ENCODE measurements around the gene CCDC134. TPM values are rescaled to one million over a fixed set of nuclear protein-coding genes. Genes with fewer than 3 reads are reported as not detected.

CCDC134 gene
- total RNA-seq, 1 experiment from 2014 or later, result 16.7 TPM

GRCh38 chr22:41841085-41841712 lies 40.7 kb downstream of the CCDC134 start:
- no peak overlapping the region for H3K27ac ChIP-seq (ENCODE audit: low read length)
- TF ChIP-seq SIN3A (IDR thresholded peaks at IDR 0.05; ENCODE audit: borderline replicate concordance, insufficient read depth, low read depth, low read length), result no peak
- TF ChIP-seq, protein P1, sequence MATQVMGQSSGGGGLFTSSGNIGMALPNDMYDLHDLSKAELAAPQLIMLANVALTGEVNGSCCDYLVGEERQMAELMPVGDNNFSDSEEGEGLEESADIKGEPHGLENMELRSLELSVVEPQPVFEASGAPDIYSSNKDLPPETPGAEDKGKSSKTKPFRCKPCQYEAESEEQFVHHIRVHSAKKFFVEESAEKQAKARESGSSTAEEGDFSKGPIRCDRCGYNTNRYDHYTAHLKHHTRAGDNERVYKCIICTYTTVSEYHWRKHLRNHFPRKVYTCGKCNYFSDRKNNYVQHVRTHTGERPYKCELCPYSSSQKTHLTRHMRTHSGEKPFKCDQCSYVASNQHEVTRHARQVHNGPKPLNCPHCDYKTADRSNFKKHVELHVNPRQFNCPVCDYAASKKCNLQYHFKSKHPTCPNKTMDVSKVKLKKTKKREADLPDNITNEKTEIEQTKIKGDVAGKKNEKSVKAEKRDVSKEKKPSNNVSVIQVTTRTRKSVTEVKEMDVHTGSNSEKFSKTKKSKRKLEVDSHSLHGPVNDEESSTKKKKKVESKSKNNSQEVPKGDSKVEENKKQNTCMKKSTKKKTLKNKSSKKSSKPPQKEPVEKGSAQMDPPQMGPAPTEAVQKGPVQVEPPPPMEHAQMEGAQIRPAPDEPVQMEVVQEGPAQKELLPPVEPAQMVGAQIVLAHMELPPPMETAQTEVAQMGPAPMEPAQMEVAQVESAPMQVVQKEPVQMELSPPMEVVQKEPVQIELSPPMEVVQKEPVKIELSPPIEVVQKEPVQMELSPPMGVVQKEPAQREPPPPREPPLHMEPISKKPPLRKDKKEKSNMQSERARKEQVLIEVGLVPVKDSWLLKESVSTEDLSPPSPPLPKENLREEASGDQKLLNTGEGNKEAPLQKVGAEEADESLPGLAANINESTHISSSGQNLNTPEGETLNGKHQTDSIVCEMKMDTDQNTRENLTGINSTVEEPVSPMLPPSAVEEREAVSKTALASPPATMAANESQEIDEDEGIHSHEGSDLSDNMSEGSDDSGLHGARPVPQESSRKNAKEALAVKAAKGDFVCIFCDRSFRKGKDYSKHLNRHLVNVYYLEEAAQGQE (IDR thresholded peaks at IDR 0.05; ENCODE audit: insufficient read depth in 1 of 2, low read depth in 2 of 2, low read length in 1 of 2), result no peak
- TF ChIP-seq POLR2AphosphoS5 (IDR thresholded peaks at IDR 0.05; ENCODE audit: low read depth, low read length), result no peak
- no peak for TF ChIP-seq CTCF (IDR thresholded peaks at IDR 0.05)
- no peak for TF ChIP-seq TCF7L2 (IDR thresholded peaks at IDR 0.05; ENCODE audit: low read depth, low read length)
- BruUV-seq (replicated peaks), result no TSS peak
- no peak overlapping the region for H3K4me3 ChIP-seq (ENCODE audit: low read depth in 2 of 2, low read length in 2 of 2)
- peaks cover 7% of the 10 kb centered on the region; the same call in 1 of the 2 replicates for H3K4me1 ChIP-seq (ENCODE audit: control insufficient read depth, insufficient read depth, low read length)
- POLR2A ChIA-PET, result interaction anchor here (0.7 kb wide), 1 partner anchor 26 kb away, joined by 3 read pairs; no protein-coding TSS in a partner anchor
- CTCF ChIA-PET, result interaction anchor here (0.6 kb wide), 1 partner anchor 8 kb away, joined by 3 read pairs; the partner anchor contains the start of gene SREBF2
- no peaks in the 10 kb centered on the region; the same call in 1 of the 2 replicates for H3K36me3 ChIP-seq (ENCODE audit: control insufficient read depth, insufficient read depth, low read length)
- in situ Hi-C loops (cut with HindIII; ENCODE audit: low pct_unique_long_range_greater_than_20kb, low sequenced_read_pairs), result no loop called here
- intact Hi-C loops (cut with micrococcal nuclease; ENCODE audit: unreplicated experiment), result no loop called here
- no peak for DNase-seq (ENCODE audit: low read depth, low spot score)
- H3K27me3 ChIP-seq (ENCODE audit: control insufficient read depth, insufficient read depth, low read length), result no peaks in the 10 kb centered on the region
- ATAC-seq, result no peak
- no peaks in the 10 kb centered on the region for H3K9me3 ChIP-seq (ENCODE audit: control insufficient read depth, insufficient read depth, low read depth, low read length)

- ChIA-PET POLR2A (interaction anchor here (0.7 kb wide), 1 partner anchor 64 kb away, joined by 3 read pairs; no protein-coding TSS in a partner anchor), CTCF (no interaction called here)
- ATAC-seq (no peak), DNase-seq (ENCODE audit: low read depth, low spot score) (no peak)
- in situ Hi-C loops (cut with HindIII; ENCODE audit: low pct_unique_long_range_greater_than_20kb, low sequenced_read_pairs) (no loop called here), intact Hi-C loops (cut with micrococcal nuclease; ENCODE audit: unreplicated experiment) (no loop called here)
- no TSS peak for BruUV-seq (replicated peaks)
- TF ChIP-seq, protein P1 (IDR thresholded peaks at IDR 0.05; ENCODE audit: insufficient read depth in 1 of 2, low read depth in 2 of 2, low read length in 1 of 2), result no peak
- TF ChIP-seq CTCF (IDR thresholded peaks at IDR 0.05) (no peak), POLR2AphosphoS5 (IDR thresholded peaks at IDR 0.05; ENCODE audit: low read depth, low read length) (no peak), SIN3A (IDR thresholded peaks at IDR 0.05; ENCODE audit: borderline replicate concordance, insufficient read depth, low read depth, low read length) (no peak), TCF7L2 (IDR thresholded peaks at IDR 0.05; ENCODE audit: low read depth, low read length) (no peak)
- H3K9me3 ChIP-seq (ENCODE audit: control insufficient read depth, insufficient read depth, low read depth, low read length), result no peaks in the 10 kb centered on the region
- no peak overlapping the region; the same call in 1 of the 2 replicates for H3K27ac ChIP-seq (ENCODE audit: low read length)
- peaks cover 7% of the 10 kb centered on the region; the same call in 1 of the 2 replicates for H3K4me1 ChIP-seq (ENCODE audit: control insufficient read depth, insufficient read depth, low read length)
- no peaks in the 10 kb centered on the region for H3K27me3 ChIP-seq (ENCODE audit: control insufficient read depth, insufficient read depth, low read length)
- no peaks in the 10 kb centered on the region; the same call in 1 of the 2 replicates for H3K36me3 ChIP-seq (ENCODE audit: control insufficient read depth, insufficient read depth, low read length)
- no peak overlapping the region for H3K4me3 ChIP-seq (ENCODE audit: low read depth in 2 of 2, low read length in 2 of 2)
These were observed 42.8 kb downstream of the CCDC134 start for GRCh38 chr22:41842996-41843970.
